Measurements from ENCODE around the gene HCN4. TPM values are rescaled to one million over a fixed set of nuclear protein-coding genes. Genes with fewer than 3 reads are reported as not detected.

Gene HCN4
- total RNA-seq, 1 experiment from 2014 or later: 0.29 TPM

GRCh38 chr15:73336756-73337155, 32.0 kb downstream of the HCN4 start:
- Histone ChIP-seq H3K4me1 (no peaks in the 10 kb centered on the region), H3K36me3 (ENCODE audit: control insufficient read depth, insufficient read depth, low read length) (no peaks in the 10 kb centered on the region), H3K9me3 (no peaks in the 10 kb centered on the region), H3K27me3 (replicated peaks; ENCODE audit: control insufficient read depth, insufficient read depth, low read length) (peaks cover 1% of the 10 kb centered on the region; the same call in 1 of the 2 replicates), H3K4me3 (ENCODE audit: low read depth, low read length) (no peak overlapping the region)
- ChIA-PET POLR2A (no interaction called here), CTCF (no interaction called here)
- Mint-ChIP-seq H3K27me3 (ENCODE audit: insufficient read depth, unreplicated experiment) (peaks cover 13% of the 10 kb centered on the region), H3K36me3 (ENCODE audit: insufficient read depth, unreplicated experiment) (no peaks in the 10 kb centered on the region), H3K4me3 (ENCODE audit: unreplicated experiment) (no peak overlapping the region), H3K9me3 (ENCODE audit: unreplicated experiment) (no peaks in the 10 kb centered on the region), H3K27ac (ENCODE audit: unreplicated experiment) (no peak overlapping the region), H3K4me1 (ENCODE audit: low read depth, unreplicated experiment) (no peaks in the 10 kb centered on the region)
- no peak for TF ChIP-seq CTCF (IDR thresholded peaks at IDR 0.05; ENCODE audit: insufficient read depth in 1 of 2, low read depth in 1 of 2, low read length in 1 of 2, severe bottlenecking in 1 of 2, unreplicated experiment in 1 of 2)
- BruUV-seq (replicated peaks): no TSS peak
- DNase-seq: no peak
- intact Hi-C loops (cut with micrococcal nuclease; ENCODE audit: unreplicated experiment): no loop called here

- no peaks in the 10 kb centered on the region for H3K4me1 ChIP-seq
- H3K4me3 Mint-ChIP-seq (ENCODE audit: unreplicated experiment): no peak overlapping the region
- no peak overlapping the region for H3K4me3 ChIP-seq (ENCODE audit: low read depth, low read length)
- BruUV-seq (replicated peaks): no TSS peak
- no peaks in the 10 kb centered on the region for H3K4me1 Mint-ChIP-seq (ENCODE audit: low read depth, unreplicated experiment)
- peaks cover 13% of the 10 kb centered on the region for H3K27me3 Mint-ChIP-seq (ENCODE audit: insufficient read depth, unreplicated experiment)
- intact Hi-C loops (cut with micrococcal nuclease; ENCODE audit: unreplicated experiment): no loop called here
- peaks cover 1% of the 10 kb centered on the region; the same call in 1 of the 2 replicates for H3K27me3 ChIP-seq (replicated peaks; ENCODE audit: control insufficient read depth, insufficient read depth, low read length)
- no peak overlapping the region for H3K27ac Mint-ChIP-seq (ENCODE audit: unreplicated experiment)
- H3K9me3 Mint-ChIP-seq (ENCODE audit: unreplicated experiment): no peaks in the 10 kb centered on the region
- no peaks in the 10 kb centered on the region for H3K36me3 ChIP-seq (ENCODE audit: control insufficient read depth, insufficient read depth, low read length)
- no peak for DNase-seq
- no peaks in the 10 kb centered on the region for H3K9me3 ChIP-seq
- TF ChIP-seq CTCF (IDR thresholded peaks at IDR 0.05; ENCODE audit: insufficient read depth in 1 of 2, low read depth in 1 of 2, low read length in 1 of 2, severe bottlenecking in 1 of 2, unreplicated experiment in 1 of 2): no peak
- ChIA-PET CTCF (no interaction called here), POLR2A (no interaction called here)
- no peaks in the 10 kb centered on the region for H3K36me3 Mint-ChIP-seq (ENCODE audit: insufficient read depth, unreplicated experiment)
Measured at GRCh38 chr15:73335471-73335870, 33.3 kb downstream of the HCN4 start.

- H3K4me3 Mint-ChIP-seq (ENCODE audit: unreplicated experiment): no peak overlapping the region
- no peaks in the 10 kb centered on the region for H3K4me1 Mint-ChIP-seq (ENCODE audit: low read depth, unreplicated experiment)
- Histone ChIP-seq H3K27me3 (replicated peaks; ENCODE audit: control insufficient read depth, insufficient read depth, low read length) (peaks cover 1% of the 10 kb centered on the region; the same call in 1 of the 2 replicates), H3K36me3 (ENCODE audit: control insufficient read depth, insufficient read depth, low read length) (no peaks in the 10 kb centered on the region), H3K4me1 (no peaks in the 10 kb centered on the region), H3K9me3 (no peaks in the 10 kb centered on the region), H3K4me3 (ENCODE audit: low read depth, low read length) (no peak overlapping the region)
- H3K36me3 Mint-ChIP-seq (ENCODE audit: insufficient read depth, unreplicated experiment): no peaks in the 10 kb centered on the region
- no peak for DNase-seq
- no peak for TF ChIP-seq CTCF (IDR thresholded peaks at IDR 0.05; ENCODE audit: insufficient read depth in 1 of 2, low read depth in 1 of 2, low read length in 1 of 2, severe bottlenecking in 1 of 2, unreplicated experiment in 1 of 2)
- no TSS peak for BruUV-seq (replicated peaks)
- ChIA-PET CTCF (no interaction called here), POLR2A (no interaction called here)
- intact Hi-C loops (cut with micrococcal nuclease; ENCODE audit: unreplicated experiment): no loop called here
- H3K27ac Mint-ChIP-seq (ENCODE audit: unreplicated experiment): no peak overlapping the region
- peaks cover 13% of the 10 kb centered on the region for H3K27me3 Mint-ChIP-seq (ENCODE audit: insufficient read depth, unreplicated experiment)
- no peaks in the 10 kb centered on the region for H3K9me3 Mint-ChIP-seq (ENCODE audit: unreplicated experiment)
Measured at GRCh38 chr15:73335026-73335425, 33.7 kb downstream of the HCN4 start.
